ENCODE results near the gene GSE1.

Gene GSE1

DNA sequence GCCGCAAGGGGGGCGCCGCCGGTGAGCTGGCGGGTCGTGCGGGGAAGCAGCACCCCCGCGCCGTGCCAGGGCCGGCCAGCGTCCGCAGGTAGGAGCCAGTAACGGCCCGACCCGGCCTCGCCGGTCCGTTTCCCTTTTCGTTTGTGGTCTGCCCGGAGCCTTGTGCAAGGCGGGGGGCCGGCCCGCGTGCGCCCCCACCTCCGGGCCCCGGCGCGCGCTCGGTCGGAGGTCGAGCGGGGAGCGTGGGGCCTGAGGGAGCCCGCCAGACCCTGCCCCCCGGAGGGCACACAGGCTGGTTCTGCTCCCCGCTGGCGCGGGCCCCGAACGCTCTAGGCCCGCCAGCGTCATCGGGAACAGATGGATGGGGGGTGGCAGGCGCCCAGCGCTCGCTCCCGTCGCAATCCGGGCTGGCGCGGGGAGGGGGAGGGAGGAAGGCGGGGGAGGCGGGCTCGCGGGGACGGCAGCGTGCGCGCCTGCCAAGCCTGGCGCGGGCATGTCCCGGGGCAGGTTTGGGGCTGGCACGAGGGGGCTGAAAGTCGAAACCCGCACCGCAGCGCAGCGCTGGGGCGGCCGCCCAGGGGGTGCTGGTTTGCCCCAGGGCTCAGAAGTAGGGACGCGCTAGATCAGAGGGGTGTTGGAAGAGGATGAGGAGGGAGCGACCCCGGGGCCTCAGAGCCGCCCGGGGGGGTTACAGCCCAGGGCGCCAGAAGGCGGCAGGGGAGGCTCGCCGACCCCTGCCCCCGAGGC, 1.5 kb upstream of the GSE1 start (continued):
- TF ChIP-seq, protein P1, sequence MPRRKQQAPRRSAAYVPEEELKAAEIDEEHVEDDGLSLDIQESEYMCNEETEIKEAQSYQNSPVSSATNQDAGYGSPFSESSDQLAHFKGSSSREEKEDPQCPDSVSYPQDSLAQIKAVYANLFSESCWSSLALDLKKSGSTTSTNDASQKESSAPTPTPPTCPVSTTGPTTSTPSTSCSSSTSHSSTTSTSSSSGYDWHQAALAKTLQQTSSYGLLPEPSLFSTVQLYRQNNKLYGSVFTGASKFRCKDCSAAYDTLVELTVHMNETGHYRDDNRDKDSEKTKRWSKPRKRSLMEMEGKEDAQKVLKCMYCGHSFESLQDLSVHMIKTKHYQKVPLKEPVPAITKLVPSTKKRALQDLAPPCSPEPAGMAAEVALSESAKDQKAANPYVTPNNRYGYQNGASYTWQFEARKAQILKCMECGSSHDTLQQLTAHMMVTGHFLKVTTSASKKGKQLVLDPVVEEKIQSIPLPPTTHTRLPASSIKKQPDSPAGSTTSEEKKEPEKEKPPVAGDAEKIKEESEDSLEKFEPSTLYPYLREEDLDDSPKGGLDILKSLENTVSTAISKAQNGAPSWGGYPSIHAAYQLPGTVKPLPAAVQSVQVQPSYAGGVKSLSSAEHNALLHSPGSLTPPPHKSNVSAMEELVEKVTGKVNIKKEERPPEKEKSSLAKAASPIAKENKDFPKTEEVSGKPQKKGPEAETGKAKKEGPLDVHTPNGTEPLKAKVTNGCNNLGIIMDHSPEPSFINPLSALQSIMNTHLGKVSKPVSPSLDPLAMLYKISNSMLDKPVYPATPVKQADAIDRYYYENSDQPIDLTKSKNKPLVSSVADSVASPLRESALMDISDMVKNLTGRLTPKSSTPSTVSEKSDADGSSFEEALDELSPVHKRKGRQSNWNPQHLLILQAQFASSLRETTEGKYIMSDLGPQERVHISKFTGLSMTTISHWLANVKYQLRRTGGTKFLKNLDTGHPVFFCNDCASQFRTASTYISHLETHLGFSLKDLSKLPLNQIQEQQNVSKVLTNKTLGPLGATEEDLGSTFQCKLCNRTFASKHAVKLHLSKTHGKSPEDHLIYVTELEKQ (tag by site-specific recombination; IDR thresholded peaks at IDR 0.05; ENCODE audit: borderline replicate concordance) = no peak
- TF ChIP-seq ZFP69B (tag by site-specific recombination; IDR thresholded peaks at IDR 0.05) = no peak
- peak; percentile 56; the same call in 1 of the 2 replicates for TF ChIP-seq KLF8 (tag by site-specific recombination; IDR thresholded peaks at IDR 0.05)
- TF ChIP-seq, protein P2, sequence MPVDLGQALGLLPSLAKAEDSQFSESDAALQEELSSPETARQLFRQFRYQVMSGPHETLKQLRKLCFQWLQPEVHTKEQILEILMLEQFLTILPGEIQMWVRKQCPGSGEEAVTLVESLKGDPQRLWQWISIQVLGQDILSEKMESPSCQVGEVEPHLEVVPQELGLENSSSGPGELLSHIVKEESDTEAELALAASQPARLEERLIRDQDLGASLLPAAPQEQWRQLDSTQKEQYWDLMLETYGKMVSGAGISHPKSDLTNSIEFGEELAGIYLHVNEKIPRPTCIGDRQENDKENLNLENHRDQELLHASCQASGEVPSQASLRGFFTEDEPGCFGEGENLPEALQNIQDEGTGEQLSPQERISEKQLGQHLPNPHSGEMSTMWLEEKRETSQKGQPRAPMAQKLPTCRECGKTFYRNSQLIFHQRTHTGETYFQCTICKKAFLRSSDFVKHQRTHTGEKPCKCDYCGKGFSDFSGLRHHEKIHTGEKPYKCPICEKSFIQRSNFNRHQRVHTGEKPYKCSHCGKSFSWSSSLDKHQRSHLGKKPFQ (tag by site-specific recombination; IDR thresholded peaks at IDR 0.05) = no peak
- peak; percentile 73 for TF ChIP-seq WT1 (tag by site-specific recombination; IDR thresholded peaks at IDR 0.05)
- TF ChIP-seq KLF7 (tag by site-specific recombination; IDR thresholded peaks at IDR 0.05; ENCODE audit: borderline replicate concordance) = no peak
- no peak for TF ChIP-seq ZNF747 (tag by site-specific recombination; IDR thresholded peaks at IDR 0.05)
- TF ChIP-seq ZSCAN16 (tag by site-specific recombination; IDR thresholded peaks at IDR 0.05) = no peak
- no peak for TF ChIP-seq ZNF549 (tag by site-specific recombination; IDR thresholded peaks at IDR 0.05)
- no peak for TF ChIP-seq ZNF544 (tag by site-specific recombination; IDR thresholded peaks at IDR 0.05)
- TF ChIP-seq, protein P3, sequence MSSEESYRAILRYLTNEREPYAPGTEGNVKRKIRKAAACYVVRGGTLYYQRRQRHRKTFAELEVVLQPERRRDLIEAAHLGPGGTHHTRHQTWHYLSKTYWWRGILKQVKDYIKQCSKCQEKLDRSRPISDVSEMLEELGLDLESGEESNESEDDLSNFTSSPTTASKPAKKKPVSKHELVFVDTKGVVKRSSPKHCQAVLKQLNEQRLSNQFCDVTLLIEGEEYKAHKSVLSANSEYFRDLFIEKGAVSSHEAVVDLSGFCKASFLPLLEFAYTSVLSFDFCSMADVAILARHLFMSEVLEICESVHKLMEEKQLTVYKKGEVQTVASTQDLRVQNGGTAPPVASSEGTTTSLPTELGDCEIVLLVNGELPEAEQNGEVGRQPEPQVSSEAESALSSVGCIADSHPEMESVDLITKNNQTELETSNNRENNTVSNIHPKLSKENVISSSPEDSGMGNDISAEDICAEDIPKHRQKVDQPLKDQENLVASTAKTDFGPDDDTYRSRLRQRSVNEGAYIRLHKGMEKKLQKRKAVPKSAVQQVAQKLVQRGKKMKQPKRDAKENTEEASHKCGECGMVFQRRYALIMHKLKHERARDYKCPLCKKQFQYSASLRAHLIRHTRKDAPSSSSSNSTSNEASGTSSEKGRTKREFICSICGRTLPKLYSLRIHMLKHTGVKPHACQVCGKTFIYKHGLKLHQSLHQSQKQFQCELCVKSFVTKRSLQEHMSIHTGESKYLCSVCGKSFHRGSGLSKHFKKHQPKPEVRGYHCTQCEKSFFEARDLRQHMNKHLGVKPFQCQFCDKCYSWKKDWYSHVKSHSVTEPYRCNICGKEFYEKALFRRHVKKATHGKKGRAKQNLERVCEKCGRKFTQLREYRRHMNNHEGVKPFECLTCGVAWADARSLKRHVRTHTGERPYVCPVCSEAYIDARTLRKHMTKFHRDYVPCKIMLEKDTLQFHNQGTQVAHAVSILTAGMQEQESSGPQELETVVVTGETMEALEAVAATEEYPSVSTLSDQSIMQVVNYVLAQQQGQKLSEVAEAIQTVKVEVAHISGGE (tag by site-specific recombination; conservative IDR thresholded peaks at IDR 0.05; ENCODE audit: low read depth) = no peak; the same call in 1 of the 2 replicates
- TF ChIP-seq BCL6B (tag by site-specific recombination; IDR thresholded peaks at IDR 0.05) = no peak
- TF ChIP-seq ZNF560 (tag by site-specific recombination; IDR thresholded peaks at IDR 0.05; ENCODE audit: borderline replicate concordance) = no peak
- no peak for TF ChIP-seq ZNF473 (tag by site-specific recombination; IDR thresholded peaks at IDR 0.05)
- TF ChIP-seq RBAK (tag by site-specific recombination; IDR thresholded peaks at IDR 0.05) = no peak
- TF ChIP-seq ZNF501 (tag by site-specific recombination; IDR thresholded peaks at IDR 0.05) = no peak
- TF ChIP-seq ZNF398 (tag by site-specific recombination; IDR thresholded peaks at IDR 0.05) = no peak; the same call in none of the 2 replicates
- no peak for TF ChIP-seq KLF16 (tag by site-specific recombination; IDR thresholded peaks at IDR 0.05)
- TF ChIP-seq ZNF132 (tag by site-specific recombination; IDR thresholded peaks at IDR 0.05; ENCODE audit: borderline replicate concordance) = no peak
- TF ChIP-seq ZNF660 (tag by site-specific recombination; IDR thresholded peaks at IDR 0.05) = peak; percentile 60; the same call in 1 of the 2 replicates
- no peak for TF ChIP-seq ZNF202 (tag by site-specific recombination; IDR thresholded peaks at IDR 0.05; ENCODE audit: borderline replicate concordance)
- TF ChIP-seq ZNF140 (tag by site-specific recombination; IDR thresholded peaks at IDR 0.05) = no peak
- TF ChIP-seq ZNF341 (tag by site-specific recombination; IDR thresholded peaks at IDR 0.05; ENCODE audit: low read depth) = no peak
- no peak for TF ChIP-seq ZNF768 (tag by site-specific recombination; IDR thresholded peaks at IDR 0.05)
- TF ChIP-seq ZNF776 (tag by site-specific recombination; IDR thresholded peaks at IDR 0.05; ENCODE audit: borderline replicate concordance) = no peak
- TF ChIP-seq ZNF155 (tag by site-specific recombination; IDR thresholded peaks at IDR 0.05) = no peak
- TF ChIP-seq ZNF654 (tag by site-specific recombination; IDR thresholded peaks at IDR 0.05; ENCODE audit: low read depth) = no peak
- TF ChIP-seq ZNF48 (tag by site-specific recombination; IDR thresholded peaks at IDR 0.05) = no peak
- no peak for TF ChIP-seq ZNF292 (tag by site-specific recombination; IDR thresholded peaks at IDR 0.05; ENCODE audit: borderline replicate concordance, low read depth)
